Right ventricle myocardium superior (tissue), 1 donor: ENCODE results near the gene TRAPPC2. TPM values are rescaled to one million over a fixed set of nuclear protein-coding genes. Genes with fewer than 3 reads are reported as not detected.

ENCODE experiments used
- ATAC-seq: fragments of 200-7000 bp; cut with Tn5 transposase; one replicate; pipeline ENCODE4 v1.9.1; 2020; ENCODE audit warnings: mild to moderate bottlenecking; ENCODE audit not compliant: poor library complexity
- DNase-seq: peaks from one replicate; pipeline ENCODE4 v3.0.0-alpha.2; 2020
- intact Hi-C: fragments of 100-400 bp; cut with DNase I; formaldehyde crosslinking; loops from one replicate; pipeline ENCODE4 v1.11.2; 2022
- long read RNA-seq: library from polyadenylated mRNA; unstranded; transcript quantifications from one replicate; pipeline ENCODE4 v2.0.0, GENCODE V29; 2021
- total RNA-seq: library from RNA; stranded (reverse); fragmentation: NEBNext Ultra II Directional; extraction: Animal tissue kit (Norgen Biotek cat#: 25700); gene quantifications from one replicate; pipeline ENCODE4 v1.2.1, GENCODE V29; 2021
- donor health status: DM: no; HTN: yes; CAD: no; lungs with severe emphysema.

TRAPPC2 gene
- 6.8 TPM for total RNA-seq
- long read RNA-seq, transcript TRAPPC2-201 (5 exons, 2,716 nt): major isoform, 9 of 12 reads
- long read RNA-seq, partial matches to known transcripts: 0 of 12 reads
- long read RNA-seq, other reads (novel, unspliced or antisense): 2 of 12 reads

DNA sequence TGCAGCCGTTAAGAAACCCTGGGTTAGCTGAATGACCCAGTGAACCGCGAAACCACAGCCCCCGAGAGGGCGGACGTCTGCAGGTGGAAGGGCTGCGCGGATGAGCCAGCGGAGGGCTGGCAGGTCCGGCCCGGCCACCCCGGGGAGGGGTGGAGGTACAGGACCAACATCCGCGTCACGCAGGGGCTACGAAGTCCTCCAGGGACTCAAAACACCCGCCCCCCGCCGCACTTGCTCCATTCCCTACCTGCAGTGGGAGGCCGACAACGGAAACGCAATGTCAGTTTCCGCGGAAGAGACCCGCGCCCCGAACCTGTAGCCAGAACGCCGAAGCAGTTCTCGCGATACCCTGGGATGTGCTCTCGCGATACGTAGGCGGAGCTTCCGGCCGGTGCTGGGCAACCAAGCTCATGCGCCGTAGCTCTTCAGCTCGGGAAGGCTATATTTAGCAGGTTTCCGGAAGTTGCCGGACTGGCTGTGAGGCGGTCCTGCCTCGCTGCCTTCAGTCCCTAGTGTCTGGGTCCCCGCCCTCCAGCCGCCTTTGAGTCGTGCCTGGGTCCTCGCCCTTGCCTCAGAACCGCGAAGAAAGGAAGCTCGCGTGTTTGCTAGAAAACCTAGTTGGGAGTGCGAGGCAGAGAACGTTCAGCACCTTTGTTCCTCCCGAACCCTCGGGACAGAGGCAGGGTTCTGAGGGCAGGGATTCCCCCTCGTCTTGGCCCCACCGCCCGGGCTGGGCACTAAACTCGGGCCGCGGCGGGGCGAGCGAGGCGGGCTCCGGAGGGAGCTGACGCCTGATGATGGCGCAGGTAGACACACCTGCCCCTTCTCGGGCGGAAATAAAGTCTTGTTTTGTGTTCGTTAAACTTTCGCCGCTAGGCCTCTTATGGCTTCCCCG lies at the start of gene TRAPPC2, which contains the start of gene OFD1:
Gene TRAPPC2 (minus strand): TSS at position 343 of the 895 bp plus-strand sequence. CDS start 14,657 bp downstream, outside the sequence.
Gene OFD1 (plus strand): TSS at position 471 of the 895 bp plus-strand sequence. CDS start 324 bp downstream, at position 795.
- intact Hi-C loops: loop anchor here (5.0 kb wide), 1 partner anchor 77 kb away; no protein-coding TSS in a partner anchor
- DNase-seq (peak; percentile 93), ATAC-seq (peak; percentile 100)

DNA sequence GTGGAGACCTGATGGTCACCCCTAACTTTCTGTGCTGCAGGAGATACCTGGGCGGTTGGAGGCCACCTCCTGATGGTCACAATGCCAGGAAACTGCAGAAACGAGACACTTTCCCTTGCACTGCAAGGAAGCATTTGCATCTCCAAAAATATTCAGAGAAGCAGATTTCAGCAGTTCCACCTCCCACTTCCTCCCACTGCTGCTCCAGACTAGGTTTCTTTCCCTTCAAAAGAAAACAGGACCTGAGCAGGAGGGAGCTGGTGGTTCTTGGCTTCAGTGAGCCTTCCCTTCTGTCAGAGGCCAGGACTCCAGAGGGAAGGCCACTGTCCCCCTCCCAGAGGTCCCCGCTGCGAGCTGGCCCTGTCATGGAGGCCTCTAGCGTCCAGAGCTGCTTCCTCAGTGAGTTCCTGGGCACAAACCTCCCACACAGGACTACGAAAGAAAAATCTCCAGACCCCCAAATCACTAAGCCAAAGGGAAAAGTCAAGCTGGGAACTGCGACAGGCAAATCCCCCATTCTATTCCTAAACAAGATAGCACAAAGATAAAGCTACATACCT lies 46.5 kb upstream of the TRAPPC2 start:
- DNase-seq (no peak), ATAC-seq (no peak)
- intact Hi-C loops: no loop called here

DNA sequence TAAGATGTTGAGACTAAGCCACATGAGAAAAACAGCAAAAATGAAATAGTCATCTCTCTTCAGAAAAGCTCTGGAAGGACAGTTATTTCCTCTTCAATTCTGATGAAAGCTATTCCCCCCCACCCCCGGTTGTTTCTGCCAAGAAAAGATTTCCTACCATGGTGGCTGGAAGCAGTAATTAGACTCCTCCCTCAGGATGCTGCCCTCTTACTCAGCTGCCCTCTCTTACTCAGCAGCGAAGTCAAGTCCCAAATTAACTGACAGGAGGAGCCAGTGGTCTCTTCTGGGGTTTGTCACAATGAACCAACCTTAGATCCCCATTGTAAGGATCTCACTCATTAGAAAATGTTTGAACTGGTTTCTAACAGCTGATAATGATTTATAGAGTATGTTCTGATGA lies 44.5 kb upstream of the TRAPPC2 start:
- DNase-seq (no peak), ATAC-seq (no peak)
- intact Hi-C loops: no loop called here

DNA sequence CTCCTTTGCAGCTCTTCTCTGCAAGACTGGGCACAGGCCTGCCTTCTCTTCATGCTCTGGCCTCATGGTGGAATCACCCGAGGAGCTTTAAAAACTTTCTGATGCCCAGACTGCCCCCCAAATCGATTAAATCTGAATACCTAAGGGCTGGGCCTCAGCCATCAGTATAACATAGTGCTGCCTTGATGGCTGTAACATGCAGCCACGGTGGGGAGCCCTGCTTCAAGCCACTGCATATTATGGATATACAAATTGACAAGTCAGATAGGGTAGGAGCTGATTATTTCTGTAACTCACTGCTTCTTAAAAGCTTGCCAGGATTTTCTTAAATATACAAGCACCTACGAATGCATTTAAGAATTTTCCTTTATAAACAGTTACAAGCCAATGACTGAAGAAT lies 42.0 kb upstream of the TRAPPC2 start:
- ATAC-seq (no peak), DNase-seq (no peak)
- intact Hi-C loops: no loop called here

DNA sequence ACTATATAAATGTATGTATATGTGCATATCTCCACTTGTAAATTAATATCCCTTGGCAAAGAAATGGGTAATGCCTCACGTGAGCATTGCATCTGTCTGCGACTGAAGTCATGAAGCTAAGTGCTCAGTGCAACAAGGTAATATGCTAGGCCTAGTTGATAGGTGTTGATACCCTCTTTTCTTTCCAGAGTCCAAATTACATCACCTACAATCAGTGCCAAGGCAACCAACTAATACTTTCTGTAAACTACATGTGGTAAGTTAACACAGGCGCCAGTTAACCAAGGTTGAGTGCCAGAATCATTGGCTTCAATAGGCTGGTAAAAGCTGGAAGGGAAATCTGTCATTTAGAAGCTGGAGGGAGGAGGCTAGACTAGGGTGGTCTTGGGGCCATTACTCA lies 41.4 kb upstream of the TRAPPC2 start:
- intact Hi-C loops: no loop called here
- no peak for ATAC-seq
- no peak for DNase-seq

DNA sequence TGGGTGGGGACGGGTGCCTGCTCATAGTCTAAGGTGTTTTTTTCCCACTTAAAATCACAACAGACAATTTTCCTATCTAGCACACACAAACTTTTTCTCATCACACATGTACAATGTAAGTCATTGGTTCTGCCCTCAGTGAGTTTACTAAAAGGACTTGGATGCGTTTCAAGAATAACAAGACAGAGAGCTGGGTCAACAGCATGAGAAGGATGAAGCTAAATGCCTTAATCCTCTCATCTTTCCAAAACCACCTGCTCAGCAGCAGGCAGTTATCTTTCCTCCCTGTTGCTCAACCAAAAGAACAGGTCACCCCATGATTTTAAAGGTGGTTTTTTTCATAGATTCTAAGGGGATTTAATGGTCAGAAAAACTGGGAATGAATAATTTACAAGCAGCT lies 40.3 kb upstream of the TRAPPC2 start:
- ATAC-seq (no peak), DNase-seq (no peak)
- intact Hi-C loops: no loop called here

DNA sequence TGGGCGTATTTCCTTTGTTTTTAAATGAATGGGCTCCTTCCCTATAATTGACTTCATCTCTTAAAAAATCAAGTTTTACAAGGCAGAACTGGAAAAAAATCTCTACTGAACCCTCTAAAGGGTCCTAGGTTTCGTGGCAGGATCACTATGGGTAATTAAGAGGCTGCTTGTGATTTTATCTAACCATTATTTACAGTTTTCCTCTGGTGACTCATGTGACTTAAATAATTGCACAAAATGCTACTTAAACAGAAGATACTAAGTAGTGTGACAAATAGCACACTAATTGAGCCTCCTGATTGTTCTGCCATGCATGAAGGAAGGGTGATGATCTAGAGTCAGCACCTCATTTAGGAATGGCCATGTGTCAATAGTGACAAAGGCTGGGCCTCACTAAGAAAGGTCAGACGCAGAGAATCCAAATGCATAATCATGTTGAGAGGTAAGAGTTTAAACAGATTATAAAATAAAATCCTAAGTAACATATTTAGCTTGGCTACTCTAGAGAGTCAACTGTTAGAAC lies 35.7 kb upstream of the TRAPPC2 start:
- intact Hi-C loops: no loop called here
- no peak for ATAC-seq
- DNase-seq: no peak

DNA sequence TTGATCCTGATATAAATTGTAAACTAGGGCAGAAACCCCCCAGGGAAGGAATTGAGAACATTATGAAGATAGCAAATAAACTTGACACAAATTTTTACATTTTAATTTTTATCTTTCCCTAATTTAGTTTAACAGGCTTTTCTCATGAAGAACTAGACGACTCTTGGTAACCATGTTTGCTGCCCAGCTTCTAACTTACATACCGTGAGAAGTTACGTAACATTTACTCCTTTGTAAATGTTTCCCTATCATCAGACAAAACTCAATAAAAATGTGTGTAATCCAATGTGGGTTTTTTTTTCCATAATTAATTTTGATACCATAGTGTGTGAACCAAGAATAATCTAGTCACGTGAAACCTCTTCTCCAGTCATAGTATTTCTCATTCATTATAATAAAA lies 34.5 kb upstream of the TRAPPC2 start:
- intact Hi-C loops: no loop called here
- ATAC-seq (no peak), DNase-seq (no peak)

DNA sequence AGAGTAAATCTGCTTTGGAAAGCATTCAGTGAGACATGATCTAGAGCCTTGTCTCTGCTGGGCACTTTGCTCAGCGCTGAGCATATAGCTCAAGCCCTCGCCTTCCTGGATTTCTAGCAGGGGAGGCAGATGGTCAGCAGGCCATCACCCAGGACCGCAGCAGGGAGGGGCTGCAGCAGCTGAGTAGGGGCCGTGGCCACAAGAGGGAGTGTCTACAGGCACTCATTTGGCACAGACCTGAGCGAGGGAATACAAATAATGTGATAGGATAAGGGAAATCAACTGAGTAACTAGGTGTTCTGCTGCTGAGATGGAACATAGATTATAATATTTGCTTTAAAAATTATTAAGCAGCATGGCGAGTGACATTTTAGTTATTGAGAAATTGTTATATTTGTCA lies 30.3 kb upstream of the TRAPPC2 start:
- DNase-seq (peak; percentile 42), ATAC-seq (peak; percentile 43)
- intact Hi-C loops: no loop called here

DNA sequence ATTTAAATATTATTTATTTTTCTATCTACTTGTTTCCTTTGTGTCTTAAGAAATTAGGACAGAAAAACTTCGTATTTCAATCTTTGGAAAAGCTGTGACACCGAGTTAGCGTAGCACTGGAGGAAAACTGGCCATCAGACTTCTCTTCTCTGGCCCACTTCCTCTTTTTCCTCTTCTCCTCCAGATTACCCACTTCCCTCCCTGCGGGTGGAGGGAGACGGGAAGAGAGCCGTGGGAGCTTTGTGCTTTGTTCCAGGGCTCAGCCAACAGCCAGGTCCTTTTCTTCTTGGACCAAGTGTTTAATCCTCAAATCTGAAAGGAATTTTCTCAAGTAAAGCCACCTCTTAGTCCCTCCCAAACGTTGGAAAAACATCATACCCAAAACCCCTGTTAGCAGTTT lies 29.9 kb upstream of the TRAPPC2 start:
- peak; percentile 61 for ATAC-seq
- intact Hi-C loops: no loop called here
- DNase-seq: peak; percentile 38

DNA sequence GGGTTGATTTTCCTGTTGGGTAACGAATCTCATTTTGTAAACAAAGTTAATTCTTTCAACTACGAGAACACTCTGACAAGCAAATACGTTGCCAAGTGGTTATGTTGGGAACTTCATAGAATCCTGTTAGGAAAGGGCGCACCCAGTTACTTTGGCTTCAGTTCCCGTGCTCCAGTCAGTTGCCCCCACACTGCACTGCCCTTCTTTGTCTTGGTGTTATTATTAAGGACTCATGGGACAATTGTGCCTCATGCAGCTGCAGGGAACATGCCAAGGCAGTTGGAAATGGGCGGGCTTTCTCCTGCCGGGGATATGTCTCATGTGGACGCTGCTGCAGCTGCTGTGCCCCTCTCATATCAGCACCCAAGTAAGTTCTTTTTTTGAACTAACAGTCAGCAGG lies 29.1 kb upstream of the TRAPPC2 start:
- intact Hi-C loops: no loop called here
- DNase-seq: peak; percentile 49
- ATAC-seq: peak; percentile 65

DNA sequence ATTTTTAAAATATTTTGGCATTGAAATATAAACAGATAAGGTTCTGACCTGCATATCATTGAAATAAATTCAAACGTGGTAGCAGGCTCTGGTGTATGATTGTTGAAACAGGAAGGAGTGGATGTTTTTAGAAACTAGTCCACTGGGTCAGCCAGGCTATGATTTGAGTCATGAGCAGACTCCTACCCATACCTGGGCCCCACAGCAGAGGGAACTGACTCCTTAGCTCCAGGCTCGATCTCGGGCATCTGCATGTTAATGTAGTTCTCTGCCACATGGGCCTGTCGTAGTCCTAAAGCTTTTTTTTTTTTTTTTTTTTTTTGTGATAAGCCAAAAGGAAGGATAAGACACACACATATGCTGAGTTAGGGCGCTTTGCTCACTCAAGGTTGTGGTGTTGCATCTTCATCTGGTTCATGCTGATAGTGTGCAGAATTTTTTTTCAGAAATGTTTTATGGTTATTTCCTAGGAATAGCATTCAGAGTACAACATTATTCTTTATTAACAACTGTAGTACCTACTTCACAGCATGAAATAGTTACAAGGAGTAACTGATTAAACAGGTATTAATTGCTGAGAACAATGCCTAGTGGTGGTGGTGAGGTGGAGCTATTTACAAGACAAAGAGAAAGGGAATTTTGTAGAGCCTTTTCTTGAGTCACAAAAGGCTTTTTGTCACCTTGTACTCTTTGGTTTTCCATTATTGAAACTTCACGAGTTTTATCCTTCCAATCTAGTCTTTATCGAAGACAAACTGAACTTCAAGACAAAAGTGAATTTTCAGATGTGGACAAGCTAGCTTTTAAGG lies 27.4 kb upstream of the TRAPPC2 start:
- DNase-seq (no peak), ATAC-seq (no peak)
- intact Hi-C loops: no loop called here

DNA sequence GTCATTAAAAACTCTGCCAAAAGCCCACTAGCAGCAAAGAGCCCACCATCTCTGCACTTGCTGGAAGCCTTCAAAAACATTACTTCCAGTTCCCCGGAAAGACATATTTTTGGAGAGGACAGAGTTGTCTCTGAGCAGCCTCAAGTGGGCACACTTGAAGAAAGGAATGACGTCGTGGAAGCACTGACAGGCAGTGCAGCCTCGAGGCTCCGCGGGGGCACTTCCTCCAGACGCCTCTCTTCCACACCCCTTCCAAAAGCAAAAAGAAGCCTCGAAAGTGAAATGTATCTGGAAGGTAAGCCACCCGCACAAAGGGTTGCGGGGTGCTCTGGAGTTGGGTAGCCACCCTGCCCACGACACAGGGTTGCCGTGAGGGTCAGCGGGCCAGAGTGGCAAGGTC lies 26.0 kb upstream of the TRAPPC2 start:
- intact Hi-C loops: no loop called here
- no peak for DNase-seq
- ATAC-seq: no peak

DNA sequence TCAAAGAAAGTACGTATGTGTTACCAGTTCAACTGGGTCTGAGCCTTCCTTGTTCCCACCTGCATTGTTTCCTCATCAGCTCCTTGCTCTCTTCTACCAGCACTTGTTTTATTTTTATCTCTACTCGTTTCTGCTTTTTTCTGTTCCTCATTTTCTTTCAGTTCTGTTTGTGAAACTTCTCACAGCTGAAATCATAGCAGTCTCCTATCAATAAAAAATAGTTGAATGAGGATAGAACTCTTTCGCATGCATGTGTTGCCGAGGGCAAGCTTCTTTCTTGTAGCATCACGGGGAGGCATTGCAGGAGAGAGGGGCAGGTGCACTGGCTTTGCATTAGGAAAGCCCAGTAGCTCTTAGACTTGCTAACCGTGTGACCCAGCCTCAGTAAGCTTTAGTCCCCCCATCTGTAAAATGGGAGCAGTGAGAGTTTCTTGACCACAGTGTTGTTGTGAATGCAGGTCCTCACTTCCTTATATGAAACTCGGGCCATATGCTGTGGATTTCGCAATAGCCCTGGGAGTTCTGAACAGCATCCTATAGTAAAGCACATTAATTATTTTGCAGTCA lies 24.8 kb upstream of the TRAPPC2 start:
- DNase-seq (no peak), ATAC-seq (no peak)
- intact Hi-C loops: no loop called here

DNA sequence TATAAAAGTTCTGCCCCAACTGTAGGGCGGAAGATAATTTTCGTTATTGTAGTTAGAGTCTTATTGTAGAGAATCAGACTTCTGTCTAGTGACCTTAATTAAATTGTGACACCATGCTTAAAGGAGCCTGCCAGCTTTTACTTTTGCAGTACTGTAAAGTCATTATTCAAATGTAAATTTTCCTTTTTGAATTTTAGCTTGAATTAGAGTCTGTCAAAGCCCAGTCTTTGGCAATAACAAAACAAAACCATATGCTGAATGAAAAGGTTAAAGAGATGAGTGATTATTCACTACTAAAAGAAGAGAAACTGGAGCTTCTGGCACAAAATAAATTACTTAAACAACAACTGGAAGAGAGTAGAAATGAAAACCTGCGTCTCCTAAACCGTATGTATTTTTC lies 22.0 kb upstream of the TRAPPC2 start:
- ATAC-seq: no peak
- no peak for DNase-seq
- intact Hi-C loops: no loop called here

DNA sequence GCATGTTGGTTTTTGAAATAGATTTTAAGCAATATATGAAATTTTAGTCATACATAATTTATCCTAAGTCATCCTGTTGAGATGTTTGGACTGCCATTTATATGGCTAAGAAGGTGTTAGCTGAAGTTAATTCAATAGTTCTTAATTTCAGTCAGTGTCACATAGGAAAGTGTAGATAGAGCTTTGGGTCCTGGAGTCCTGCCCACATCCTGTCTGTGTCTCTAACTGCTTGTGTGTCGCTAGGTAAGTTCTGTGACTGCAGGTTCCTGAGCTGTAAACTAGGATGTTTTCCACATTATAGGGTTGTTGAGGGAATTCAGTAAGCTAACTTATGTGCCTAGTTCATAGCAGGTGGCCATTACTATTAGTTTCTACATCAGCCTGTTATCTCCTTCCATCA lies 20.8 kb upstream of the TRAPPC2 start:
- no peak for DNase-seq
- no peak for ATAC-seq
- intact Hi-C loops: no loop called here

DNA sequence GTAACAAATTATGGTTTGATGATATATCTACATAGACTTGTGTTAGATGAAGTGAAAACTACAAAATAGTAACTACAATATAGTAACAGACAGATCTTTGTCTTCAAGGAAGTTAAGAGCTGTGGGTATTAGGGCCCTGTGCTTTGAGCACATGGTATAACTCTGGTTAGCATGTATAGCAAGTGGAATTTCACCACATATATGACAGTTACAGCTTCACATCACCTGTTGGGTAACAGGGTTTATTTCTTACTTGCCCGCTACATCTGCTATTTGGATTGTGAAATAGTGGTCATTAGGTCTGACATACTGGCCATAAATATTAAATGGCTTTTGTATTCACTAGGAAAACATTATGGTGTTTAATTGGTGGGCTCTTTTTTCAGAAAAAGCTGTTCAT lies 20.3 kb upstream of the TRAPPC2 start:
- ATAC-seq: no peak
- DNase-seq: no peak
- intact Hi-C loops: no loop called here

DNA sequence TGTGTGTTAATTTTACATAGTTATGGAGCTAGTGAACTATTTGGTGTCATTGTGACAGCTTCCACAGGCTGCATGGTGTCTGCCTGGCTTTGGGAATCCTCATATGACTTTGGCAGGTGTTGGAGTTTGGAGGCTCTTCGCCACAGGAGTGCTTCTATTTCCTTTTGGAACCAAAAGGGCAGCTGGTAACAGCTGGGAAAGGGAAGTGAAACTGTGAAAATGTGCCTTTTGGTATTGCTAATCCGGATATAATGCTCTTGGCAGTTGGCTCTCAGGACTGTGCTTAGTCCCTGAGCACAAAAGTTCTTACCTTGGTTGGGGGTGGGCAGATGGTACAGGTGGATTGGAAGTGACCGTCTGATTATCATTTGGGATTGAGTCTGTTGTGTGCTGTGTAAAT lies 18.2 kb upstream of the TRAPPC2 start:
- no peak for ATAC-seq
- intact Hi-C loops: no loop called here
- no peak for DNase-seq

DNA sequence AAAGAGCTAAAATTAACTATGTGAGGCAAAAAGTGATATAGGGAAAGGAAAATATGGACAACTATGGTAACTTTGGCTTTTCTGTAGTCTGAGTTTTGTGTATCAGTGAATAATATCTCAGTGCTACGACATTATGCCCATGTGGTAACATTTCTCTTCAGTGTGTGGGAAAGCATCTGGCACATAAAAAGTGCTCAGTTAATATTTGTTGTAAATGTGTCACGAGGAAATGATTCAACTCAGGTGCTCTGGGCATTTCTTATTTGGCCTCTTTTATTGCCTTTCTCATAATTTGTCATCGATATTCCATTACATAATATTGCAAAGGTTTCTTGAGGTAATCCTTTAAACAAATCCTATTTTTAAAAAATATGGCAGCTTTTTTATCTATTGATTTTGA lies 17.7 kb upstream of the TRAPPC2 start:
- DNase-seq (no peak), ATAC-seq (no peak)
- intact Hi-C loops: no loop called here
